GM12874 (cell line): Measurements from ENCODE around the gene TRIM41.

Experiments used
- CTCF ChIP-seq: IDR thresholded peaks from 2 replicates; pipeline ENCODE4 v1.5.1; 2011; ENCODE audit warnings: low read depth, mild to moderate bottlenecking, control low read depth, low read length, moderate library complexity; ENCODE audit not compliant: insufficient read depth

The TRIM41 gene

GRCh38 chr5:181190711-181191525 lies 32.2 kb upstream of the TRIM41 start:
- TF ChIP-seq CTCF = peak; percentile 47; the same call in 1 of the 2 replicates

GRCh38 chr5:181191526-181192336 lies 31.4 kb upstream of the TRIM41 start:
- TF ChIP-seq CTCF = no peak

- no peak for TF ChIP-seq CTCF
Measured at GRCh38 chr5:181192337-181193046, 30.6 kb upstream of the TRIM41 start.

- no peak for TF ChIP-seq CTCF
Measured at GRCh38 chr5:181193656-181194055, 29.4 kb upstream of the TRIM41 start.

- TF ChIP-seq CTCF = no peak
Measured at GRCh38 chr5:181194489-181195248, 28.4 kb upstream of the TRIM41 start.

- no peak for TF ChIP-seq CTCF
Measured at GRCh38 chr5:181195249-181195761, 27.8 kb upstream of the TRIM41 start.
